Middle frontal gyrus (tissue), 1 donor: Measurements from ENCODE around the gene HK1.
A peak's percentile ranks its signal among the peaks of the same experiment; 100 is the strongest.
"Not testable (repeated sequence)": the region's sequence is repeated elsewhere in the genome, so short reads cannot be mapped to it uniquely, and the experiment has no call there.

Experiments used
- DNase-seq: peaks from one replicate; pipeline ENCODE4 v3.0.0-alpha.2; 2015; ENCODE audit warnings: low spot score; ENCODE audit errors: extremely low spot score

The HK1 gene

GRCh38 chr10:69308304-69308703 lies 30.0 kb downstream of the HK1 start:
- not testable (repeated sequence) for DNase-seq

- DNase-seq = no peak
Observed at GRCh38 chr10:69311309-69311708, 33.0 kb downstream of the HK1 start.

- DNase-seq = no peak
Observed at GRCh38 chr10:69312528-69312927, 34.2 kb downstream of the HK1 start.

GRCh38 chr10:69315100-69315542 lies 36.8 kb downstream of the HK1 start:
- no peak for DNase-seq

- DNase-seq = no peak
Observed at GRCh38 chr10:69315610-69316312, 37.5 kb downstream of the HK1 start.

GRCh38 chr10:69316313-69317059 lies 38.2 kb downstream of the HK1 start:
- DNase-seq = no peak

GRCh38 chr10:69317175-69317604 lies 38.9 kb downstream of the HK1 start:
- no peak for DNase-seq

GRCh38 chr10:69317626-69318105 lies 39.4 kb downstream of the HK1 start:
- no peak for DNase-seq

- DNase-seq = peak; percentile 75
Observed at GRCh38 chr10:69318106-69318866, 40.0 kb downstream of the HK1 start.

- no peak for DNase-seq
Observed at GRCh38 chr10:69318867-69319727, 40.8 kb downstream of the HK1 start.

- DNase-seq = no peak
Observed at GRCh38 chr10:69319841-69320316, 41.6 kb downstream of the HK1 start.

- DNase-seq = no peak
Observed at GRCh38 chr10:69320521-69320920, 42.2 kb downstream of the HK1 start.

- no peak for DNase-seq
Observed at GRCh38 chr10:69321039-69321715, 42.9 kb downstream of the HK1 start.

- no peak for DNase-seq
Observed at GRCh38 chr10:69321865-69322264, 43.6 kb downstream of the HK1 start.

- not testable (repeated sequence) for DNase-seq
Observed at GRCh38 chr10:69322346-69322745, 44.0 kb downstream of the HK1 start.

- DNase-seq = no peak
Observed at GRCh38 chr10:69323622-69324021, 45.3 kb downstream of the HK1 start.

- no peak for DNase-seq
Observed at GRCh38 chr10:69324583-69324982, 46.3 kb downstream of the HK1 start.

- DNase-seq = not testable (repeated sequence)
Observed at GRCh38 chr10:69325637-69326523, 47.6 kb downstream of the HK1 start.

GRCh38 chr10:69326692-69327091 lies 48.4 kb downstream of the HK1 start:
- no peak for DNase-seq
